ENCODE measurements around the gene WDR6. TPM values are rescaled to one million over a fixed set of nuclear protein-coding genes. Genes with fewer than 3 reads are reported as not detected.

Gene WDR6
- total RNA-seq, 2 donors from 2014 or later = 109 to 136 TPM

GRCh38 chr3:49017229-49017970, 10.2 kb downstream of the WDR6 start:
- TF ChIP-seq, protein P1, sequence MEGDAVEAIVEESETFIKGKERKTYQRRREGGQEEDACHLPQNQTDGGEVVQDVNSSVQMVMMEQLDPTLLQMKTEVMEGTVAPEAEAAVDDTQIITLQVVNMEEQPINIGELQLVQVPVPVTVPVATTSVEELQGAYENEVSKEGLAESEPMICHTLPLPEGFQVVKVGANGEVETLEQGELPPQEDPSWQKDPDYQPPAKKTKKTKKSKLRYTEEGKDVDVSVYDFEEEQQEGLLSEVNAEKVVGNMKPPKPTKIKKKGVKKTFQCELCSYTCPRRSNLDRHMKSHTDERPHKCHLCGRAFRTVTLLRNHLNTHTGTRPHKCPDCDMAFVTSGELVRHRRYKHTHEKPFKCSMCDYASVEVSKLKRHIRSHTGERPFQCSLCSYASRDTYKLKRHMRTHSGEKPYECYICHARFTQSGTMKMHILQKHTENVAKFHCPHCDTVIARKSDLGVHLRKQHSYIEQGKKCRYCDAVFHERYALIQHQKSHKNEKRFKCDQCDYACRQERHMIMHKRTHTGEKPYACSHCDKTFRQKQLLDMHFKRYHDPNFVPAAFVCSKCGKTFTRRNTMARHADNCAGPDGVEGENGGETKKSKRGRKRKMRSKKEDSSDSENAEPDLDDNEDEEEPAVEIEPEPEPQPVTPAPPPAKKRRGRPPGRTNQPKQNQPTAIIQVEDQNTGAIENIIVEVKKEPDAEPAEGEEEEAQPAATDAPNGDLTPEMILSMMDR (IDR thresholded peaks at IDR 0.05) = no peak
- no peak for TF ChIP-seq POLR2A (IDR thresholded peaks at IDR 0.05)
- H3K4me3 ChIP-seq = peak overlapping the region; percentile 75 to 86
- intact Hi-C loops (cut with DNase I) = no loop called here
- no peaks in the 10 kb centered on the region for H3K9me3 ChIP-seq
- H3K27ac ChIP-seq = peak overlapping the region; percentile 62 to 87 (median 72)
- H3K27me3 ChIP-seq = no peaks in the 10 kb centered on the region
- ATAC-seq (no peak), DNase-seq (peak in 1 of 4 donors; percentile 17)
- WGBS, 2 donors = 5 to 16% methylated on average over 8 to 23 of the region's 23 CpGs
- peaks cover 52% of the 10 kb centered on the region for H3K4me1 ChIP-seq
- peaks cover 0 to 14% of the 10 kb centered on the region in 2 donors for H3K36me3 ChIP-seq (replicated peaks in 1 of 2; ENCODE audit: insufficient read depth in 1 of 2, low read depth in 2 of 2)

GRCh38 chr3:49017971-49018706, 10.9 kb downstream of the WDR6 start, which contains the start of gene DALRD3:
Gene DALRD3, minus strand, starts transcription at chr3:49018580. Its CDS starts 16 bp downstream, at chr3:49018564.
- TF ChIP-seq POLR2A (IDR thresholded peaks at IDR 0.05) = peak; percentile 27 to 71 (median 69)
- TF ChIP-seq, protein P1 (IDR thresholded peaks at IDR 0.05) = no peak
- H3K27me3 ChIP-seq = no peaks in the 10 kb centered on the region
- peaks cover 0 to 14% of the 10 kb centered on the region in 2 donors for H3K36me3 ChIP-seq (replicated peaks in 1 of 2; ENCODE audit: insufficient read depth in 1 of 2, low read depth in 2 of 2)
- 1% methylated on average over 16 to 83 of the region's 85 CpGs for WGBS, 2 donors
- no peaks in the 10 kb centered on the region for H3K9me3 ChIP-seq
- intact Hi-C loops (cut with DNase I) = no loop called here
- ATAC-seq (no peak), DNase-seq (peak; percentile 62 to 68 (median 64))
- peak within 1 kb of the TSS; percentile 62 to 99 (median 74) for H3K27ac ChIP-seq
- H3K4me3 ChIP-seq = peak within 1 kb of the TSS; percentile 75 to 86
- peaks cover 52% of the 10 kb centered on the region for H3K4me1 ChIP-seq

- H3K9me3 ChIP-seq = no peaks in the 10 kb centered on the region
- DNase-seq (no peak), ATAC-seq (no peak)
- peak overlapping the region; percentile 75 to 86 for H3K4me3 ChIP-seq
- TF ChIP-seq, protein P1 (IDR thresholded peaks at IDR 0.05) = no peak
- TF ChIP-seq POLR2A (IDR thresholded peaks at IDR 0.05) = peak in 1 of 3 donors; percentile 31
- H3K4me1 ChIP-seq = peaks cover 52% of the 10 kb centered on the region
- no peaks in the 10 kb centered on the region for H3K27me3 ChIP-seq
- WGBS, 2 donors = 2% methylated on average over 18 of the region's 18 CpGs
- intact Hi-C loops (cut with DNase I) = no loop called here
- peak overlapping the region; percentile 62 to 87 (median 72) for H3K27ac ChIP-seq
- H3K36me3 ChIP-seq (replicated peaks in 1 of 2; ENCODE audit: insufficient read depth in 1 of 2, low read depth in 2 of 2) = peaks cover 0 to 13% of the 10 kb centered on the region in 2 donors
Measured at GRCh38 chr3:49018707-49019006, 11.5 kb downstream of the WDR6 start.

DNA sequence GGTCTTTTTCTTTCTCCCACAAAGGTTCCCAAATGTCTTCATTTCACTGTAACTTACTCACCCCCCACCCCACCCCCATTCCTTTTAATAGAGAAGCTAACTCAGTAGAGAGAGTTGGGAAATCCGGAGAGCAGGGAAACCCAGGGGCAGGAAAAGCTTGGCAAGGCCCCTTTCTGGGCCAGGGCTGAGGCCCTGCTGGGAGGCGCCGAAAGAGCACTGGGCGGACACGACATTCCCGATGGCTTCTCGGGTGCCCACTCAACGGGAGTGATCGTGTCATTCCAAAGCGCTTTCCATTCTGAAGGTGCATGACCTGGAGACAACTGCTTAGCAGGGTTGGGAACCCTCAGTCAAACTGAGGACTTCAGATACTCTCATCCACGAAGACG, 12.7 kb downstream of the WDR6 start:
- ATAC-seq (no peak), DNase-seq (no peak)
- intact Hi-C loops (cut with DNase I) = no loop called here
- Histone ChIP-seq H3K9me3 (no peaks in the 10 kb centered on the region), H3K4me1 (peaks cover 62% of the 10 kb centered on the region), H3K36me3 (replicated peaks in 1 of 2; ENCODE audit: insufficient read depth in 1 of 2, low read depth in 2 of 2) (peaks cover 0 to 9% of the 10 kb centered on the region in 2 donors), H3K4me3 (peak overlapping the region in 1 of 2 donors; percentile 63), H3K27me3 (no peaks in the 10 kb centered on the region), H3K27ac (peak overlapping the region; percentile 90 to 99 (median 98))
- WGBS, 2 donors = 13 to 26% methylated on average over 12 of the region's 12 CpGs
- TF ChIP-seq POLR2A (IDR thresholded peaks at IDR 0.05) = no peak
- TF ChIP-seq, protein P1 (IDR thresholded peaks at IDR 0.05) = no peak

Data from body of pancreas (tissue), 4 donors.